Hepatocyte (in vitro differentiated cells): ENCODE measurements around the gene ZFYVE28.
"Not testable (repeated sequence)": the region's sequence is repeated elsewhere in the genome, so short reads cannot be mapped to it uniquely, and the experiment has no call there.

Experiments used
- EZH2 ChIP-seq: fragments of 200-600 bp; sonication (generic); IDR thresholded peaks from 2 replicates; pipeline ENCODE4 v1.6.1; 2016; ENCODE audit warnings: antibody characterized with exemption, mild to moderate bottlenecking, borderline replicate concordance
- EZH2phosphoT487 ChIP-seq: fragments of 200-600 bp; sonication (generic); IDR thresholded peaks from one replicate; pipeline ENCODE4 v1.6.1; 2018; ENCODE audit warnings: antibody characterized with exemption, mild to moderate bottlenecking, low read depth, moderate library complexity; ENCODE audit not compliant: unreplicated experiment, severe bottlenecking
- TF ChIP-seq, protein P1 (sequence below): fragments of 200-600 bp; sonication (generic); IDR thresholded peaks from 2 replicates; pipeline ENCODE4 v1.5.1; 2016; ENCODE audit warnings: antibody characterized with exemption, mild to moderate bottlenecking; ENCODE audit not compliant: poor library complexity

DNA sequence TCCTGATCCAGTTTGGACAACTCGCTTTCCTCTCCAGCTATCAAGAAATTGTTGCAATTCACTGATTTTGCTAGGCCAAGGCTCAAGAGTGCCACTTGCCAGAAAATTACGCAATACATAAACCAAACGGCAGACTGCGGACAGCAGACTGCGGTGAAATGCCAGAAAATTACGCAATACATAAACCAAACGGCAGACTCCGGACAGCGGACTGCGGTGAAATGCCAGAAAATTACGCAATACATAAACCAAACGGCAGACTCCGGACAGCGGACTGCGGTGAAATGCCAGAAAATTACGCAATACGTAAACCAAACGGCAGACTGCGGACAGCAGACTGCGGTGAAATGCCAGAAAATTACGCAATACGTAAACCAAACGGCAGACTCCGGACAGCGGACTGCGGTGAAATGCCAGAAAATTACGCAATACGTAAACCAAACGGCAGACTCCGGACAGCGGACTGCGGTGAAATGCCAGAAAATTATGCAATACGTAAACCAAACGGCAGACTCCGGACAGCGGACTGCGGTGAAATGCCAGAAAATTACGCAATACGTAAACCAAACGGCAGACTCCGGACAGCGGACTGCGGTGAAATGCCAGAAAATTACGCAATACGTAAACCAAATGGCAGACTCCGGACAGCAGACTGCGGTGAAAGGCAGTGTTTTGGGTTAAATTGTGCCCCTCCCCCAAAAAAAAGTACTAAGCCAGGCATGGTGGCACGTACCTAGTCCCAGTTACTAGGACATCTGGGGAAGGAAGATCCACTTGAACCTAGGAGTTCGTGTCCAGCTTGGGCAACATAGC lies 11.7 kb upstream of the ZFYVE28 start:
- TF ChIP-seq, protein P1, sequence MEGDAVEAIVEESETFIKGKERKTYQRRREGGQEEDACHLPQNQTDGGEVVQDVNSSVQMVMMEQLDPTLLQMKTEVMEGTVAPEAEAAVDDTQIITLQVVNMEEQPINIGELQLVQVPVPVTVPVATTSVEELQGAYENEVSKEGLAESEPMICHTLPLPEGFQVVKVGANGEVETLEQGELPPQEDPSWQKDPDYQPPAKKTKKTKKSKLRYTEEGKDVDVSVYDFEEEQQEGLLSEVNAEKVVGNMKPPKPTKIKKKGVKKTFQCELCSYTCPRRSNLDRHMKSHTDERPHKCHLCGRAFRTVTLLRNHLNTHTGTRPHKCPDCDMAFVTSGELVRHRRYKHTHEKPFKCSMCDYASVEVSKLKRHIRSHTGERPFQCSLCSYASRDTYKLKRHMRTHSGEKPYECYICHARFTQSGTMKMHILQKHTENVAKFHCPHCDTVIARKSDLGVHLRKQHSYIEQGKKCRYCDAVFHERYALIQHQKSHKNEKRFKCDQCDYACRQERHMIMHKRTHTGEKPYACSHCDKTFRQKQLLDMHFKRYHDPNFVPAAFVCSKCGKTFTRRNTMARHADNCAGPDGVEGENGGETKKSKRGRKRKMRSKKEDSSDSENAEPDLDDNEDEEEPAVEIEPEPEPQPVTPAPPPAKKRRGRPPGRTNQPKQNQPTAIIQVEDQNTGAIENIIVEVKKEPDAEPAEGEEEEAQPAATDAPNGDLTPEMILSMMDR = not testable (repeated sequence)
- not testable (repeated sequence) for TF ChIP-seq EZH2phosphoT487, EZH2
